Activated CD8-positive, alpha-beta T cell treated with anti-CD3 and anti-CD28 coated beads for 36 hours (primary cell): ENCODE measurements around the gene MBNL3. TPM values are rescaled to one million over a fixed set of nuclear protein-coding genes. Genes with fewer than 3 reads are reported as not detected.

Source experiments
- ATAC-seq: fragments of 200-7000 bp; cut with Tn5 transposase; one replicate; pipeline ENCODE4 v1.10.0; 2021; ENCODE audit warnings: mild to moderate bottlenecking, moderate library complexity
- CTCF ChIA-PET: fragments of 350-600 bp; sonication (Branson Sonifier 250); formaldehyde crosslinking; loops from one replicate; lab custom pipeline; 2021; ENCODE audit warnings: antibody characterized with exemption; lab: Charles Lee
- POLR2A ChIA-PET: fragments of 350-600 bp; sonication (Branson Sonifier 250); formaldehyde crosslinking; loops from one replicate; lab custom pipeline; 2021; ENCODE audit warnings: antibody characterized with exemption; lab: Charles Lee
- DNase-seq: peaks from one replicate; pipeline ENCODE4 v3.0.0-alpha.2; 2020
- H3K27ac Mint-ChIP-seq: one replicate; pipeline ENCODE4 v1.8.0; 2021; ENCODE audit warnings: mild to moderate bottlenecking, mixed read lengths
- H3K27me3 Mint-ChIP-seq: one replicate; pipeline ENCODE4 v1.8.0; 2021; ENCODE audit warnings: mixed read lengths
- H3K36me3 Mint-ChIP-seq: one replicate; pipeline ENCODE4 v1.8.0; 2021; ENCODE audit warnings: low read depth, mixed read lengths
- H3K4me1 Mint-ChIP-seq: one replicate; pipeline ENCODE4 v1.8.0; 2021; ENCODE audit warnings: low read depth, mixed read lengths
- H3K4me3 Mint-ChIP-seq: one replicate; pipeline ENCODE4 v1.8.0; 2021; ENCODE audit warnings: mild to moderate bottlenecking, moderate library complexity, mixed read lengths
- H3K9me3 Mint-ChIP-seq: one replicate; pipeline ENCODE4 v1.8.0; 2021; ENCODE audit warnings: mixed read lengths
- intact Hi-C: fragments of 100-400 bp; cut with micrococcal nuclease; formaldehyde crosslinking; loops from one replicate; pipeline ENCODE4 v1.10.0; 2022
- total RNA-seq, 2 experiments: library from RNA; stranded (reverse); gene quantifications; one replicate each; pipeline ENCODE4 v1.2.3, GENCODE V29; 2021
- TF ChIP-seq, protein P1 (sequence below): fragments of 200-600 bp; IDR thresholded peaks from one replicate; pipeline ENCODE4 v1.8.0; 2022; ENCODE audit warnings: antibody characterized with exemption, mild to moderate bottlenecking

The MBNL3 gene
- total RNA-seq, 2 experiments from 2014 or later, result 19.8 to 23.3 TPM

DNA sequence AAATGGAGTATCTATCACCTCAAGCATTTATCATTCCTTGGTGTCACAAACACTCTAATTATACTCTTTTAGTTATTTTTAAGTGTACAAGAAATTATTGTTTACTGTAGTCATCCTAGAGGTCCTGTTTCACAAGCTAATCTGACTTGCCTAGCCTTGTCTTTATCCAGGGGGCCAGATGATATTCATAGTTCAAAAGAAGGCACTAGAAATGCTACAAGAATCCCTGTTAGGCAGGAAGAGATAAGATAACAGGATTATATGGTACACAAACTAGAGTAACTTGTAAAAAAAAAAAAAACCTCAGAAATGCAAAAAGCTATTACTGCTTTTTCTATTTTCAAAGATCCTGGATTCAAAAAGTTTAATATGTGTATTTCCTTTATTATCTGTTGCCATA, 95.8 kb downstream of the MBNL3 start:
- DNase-seq (no peak), ATAC-seq (no peak)
- H3K27me3 Mint-ChIP-seq, result no peaks in the 10 kb centered on the region
- TF ChIP-seq, protein P1, sequence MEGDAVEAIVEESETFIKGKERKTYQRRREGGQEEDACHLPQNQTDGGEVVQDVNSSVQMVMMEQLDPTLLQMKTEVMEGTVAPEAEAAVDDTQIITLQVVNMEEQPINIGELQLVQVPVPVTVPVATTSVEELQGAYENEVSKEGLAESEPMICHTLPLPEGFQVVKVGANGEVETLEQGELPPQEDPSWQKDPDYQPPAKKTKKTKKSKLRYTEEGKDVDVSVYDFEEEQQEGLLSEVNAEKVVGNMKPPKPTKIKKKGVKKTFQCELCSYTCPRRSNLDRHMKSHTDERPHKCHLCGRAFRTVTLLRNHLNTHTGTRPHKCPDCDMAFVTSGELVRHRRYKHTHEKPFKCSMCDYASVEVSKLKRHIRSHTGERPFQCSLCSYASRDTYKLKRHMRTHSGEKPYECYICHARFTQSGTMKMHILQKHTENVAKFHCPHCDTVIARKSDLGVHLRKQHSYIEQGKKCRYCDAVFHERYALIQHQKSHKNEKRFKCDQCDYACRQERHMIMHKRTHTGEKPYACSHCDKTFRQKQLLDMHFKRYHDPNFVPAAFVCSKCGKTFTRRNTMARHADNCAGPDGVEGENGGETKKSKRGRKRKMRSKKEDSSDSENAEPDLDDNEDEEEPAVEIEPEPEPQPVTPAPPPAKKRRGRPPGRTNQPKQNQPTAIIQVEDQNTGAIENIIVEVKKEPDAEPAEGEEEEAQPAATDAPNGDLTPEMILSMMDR, result no peak
- no peaks in the 10 kb centered on the region for H3K9me3 Mint-ChIP-seq
- no peaks in the 10 kb centered on the region for H3K36me3 Mint-ChIP-seq
- ChIA-PET CTCF (no interaction called here), POLR2A (no interaction called here)
- H3K27ac Mint-ChIP-seq, result no peak overlapping the region
- peaks cover 5% of the 10 kb centered on the region for H3K4me1 Mint-ChIP-seq
- intact Hi-C loops, result no loop called here
- H3K4me3 Mint-ChIP-seq, result no peak overlapping the region

DNA sequence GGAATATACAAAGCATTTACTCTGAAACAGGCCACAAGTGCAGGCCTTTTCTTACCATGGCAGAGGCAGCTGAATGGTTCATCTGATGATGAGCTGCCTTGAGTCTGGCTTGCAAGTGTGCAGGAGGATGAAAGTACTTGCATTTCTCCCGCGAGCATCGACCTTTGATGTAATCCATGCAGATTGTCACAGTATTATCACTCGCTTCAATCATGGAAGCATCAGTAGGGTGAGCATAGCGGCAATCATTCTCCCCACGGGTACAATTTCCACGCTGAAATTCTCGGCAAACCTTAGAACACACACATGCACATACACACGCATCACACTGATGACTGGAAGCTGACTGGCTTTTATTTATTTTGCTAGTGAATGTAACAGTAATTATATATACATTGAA, 98.0 kb downstream of the MBNL3 start:
- no peak overlapping the region for H3K4me3 Mint-ChIP-seq
- intact Hi-C loops, result no loop called here
- CTCF ChIA-PET, result no interaction called here
- TF ChIP-seq, protein P1, result no peak
- DNase-seq (no peak), ATAC-seq (no peak)
- no peaks in the 10 kb centered on the region for H3K9me3 Mint-ChIP-seq
- H3K27me3 Mint-ChIP-seq, result no peaks in the 10 kb centered on the region
- H3K36me3 Mint-ChIP-seq, result no peaks in the 10 kb centered on the region
- peaks cover 5% of the 10 kb centered on the region for H3K4me1 Mint-ChIP-seq
- no peak overlapping the region for H3K27ac Mint-ChIP-seq
- POLR2A ChIA-PET, result no interaction called here

DNA sequence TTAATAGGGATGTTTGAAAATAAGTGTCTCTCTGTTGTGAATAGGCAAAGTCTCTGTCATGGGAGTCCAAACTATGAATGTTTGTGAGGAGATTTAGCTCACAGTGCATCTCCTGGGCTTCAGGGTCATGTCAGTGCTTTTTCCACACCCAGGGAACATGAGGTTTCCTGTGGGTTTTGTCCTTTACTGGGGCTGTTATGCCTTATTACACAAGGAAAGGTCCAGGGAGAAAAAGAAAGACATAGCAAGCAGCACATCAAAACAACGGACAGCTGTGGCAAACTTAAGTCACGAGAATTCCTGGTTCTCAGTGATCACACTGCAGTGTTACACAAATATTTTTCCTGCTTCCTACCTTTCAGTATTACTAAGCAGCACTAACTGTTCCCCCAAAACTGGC, 99.4 kb downstream of the MBNL3 start:
- ATAC-seq (no peak), DNase-seq (no peak)
- H3K36me3 Mint-ChIP-seq, result no peaks in the 10 kb centered on the region
- H3K4me1 Mint-ChIP-seq, result peaks cover 5% of the 10 kb centered on the region
- POLR2A ChIA-PET, result no interaction called here
- H3K27me3 Mint-ChIP-seq, result no peaks in the 10 kb centered on the region
- CTCF ChIA-PET, result no interaction called here
- H3K9me3 Mint-ChIP-seq, result no peaks in the 10 kb centered on the region
- intact Hi-C loops, result no loop called here
- TF ChIP-seq, protein P1, result no peak
- H3K27ac Mint-ChIP-seq, result no peak overlapping the region
- H3K4me3 Mint-ChIP-seq, result no peak overlapping the region

DNA sequence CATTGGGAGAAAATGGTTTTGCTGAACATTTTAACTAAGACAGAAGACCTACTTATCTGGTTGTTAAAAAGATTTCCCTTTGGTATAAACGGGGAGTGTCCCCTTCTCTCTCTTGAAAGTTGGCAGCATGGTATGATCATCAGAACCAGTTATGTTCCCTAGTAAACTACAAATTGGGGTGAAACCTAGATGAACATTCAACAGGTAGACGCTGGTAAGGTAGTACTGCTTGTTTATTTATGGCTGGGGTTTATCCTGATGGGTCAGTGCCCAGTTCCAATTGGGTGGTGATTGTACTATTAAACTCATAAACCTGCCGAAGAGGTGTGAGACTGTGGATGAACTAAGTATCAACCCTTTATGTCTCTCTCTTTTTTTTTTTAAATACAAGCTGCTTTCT, 100.5 kb downstream of the MBNL3 start:
- POLR2A ChIA-PET, result no interaction called here
- H3K4me3 Mint-ChIP-seq, result no peak overlapping the region
- TF ChIP-seq, protein P1, result no peak
- no peak overlapping the region for H3K27ac Mint-ChIP-seq
- H3K36me3 Mint-ChIP-seq, result peaks cover 3% of the 10 kb centered on the region
- DNase-seq, result no peak
- H3K27me3 Mint-ChIP-seq, result no peaks in the 10 kb centered on the region
- H3K9me3 Mint-ChIP-seq, result no peaks in the 10 kb centered on the region
- ATAC-seq, result no peak
- CTCF ChIA-PET, result no interaction called here
- intact Hi-C loops, result no loop called here
- H3K4me1 Mint-ChIP-seq, result no peaks in the 10 kb centered on the region

DNA sequence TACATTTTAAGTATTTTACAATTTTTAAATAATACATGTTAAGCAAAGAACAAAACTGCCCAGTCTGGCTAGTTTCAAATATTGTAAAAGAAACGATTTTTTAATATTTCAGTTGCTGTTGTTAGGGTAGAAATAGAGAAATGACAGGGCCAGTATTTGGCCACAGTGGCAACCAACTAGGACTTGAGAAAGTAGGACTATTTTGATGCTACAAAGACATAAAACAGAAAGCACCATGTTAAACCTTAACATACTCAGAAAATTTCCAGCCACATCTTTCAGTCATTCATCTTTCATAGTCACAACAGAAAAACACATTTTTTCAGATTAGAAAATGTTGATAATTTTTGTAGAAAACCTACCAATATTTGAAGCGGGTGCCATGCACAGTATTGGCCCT, 104.5 kb downstream of the MBNL3 start:
- no peaks in the 10 kb centered on the region for H3K9me3 Mint-ChIP-seq
- TF ChIP-seq, protein P1, result no peak
- H3K27ac Mint-ChIP-seq, result no peak overlapping the region
- ChIA-PET POLR2A (no interaction called here), CTCF (no interaction called here)
- DNase-seq (no peak), ATAC-seq (no peak)
- intact Hi-C loops, result no loop called here
- no peak overlapping the region for H3K4me3 Mint-ChIP-seq
- H3K4me1 Mint-ChIP-seq, result no peaks in the 10 kb centered on the region
- peaks cover 6% of the 10 kb centered on the region for H3K36me3 Mint-ChIP-seq
- H3K27me3 Mint-ChIP-seq, result no peaks in the 10 kb centered on the region
